DND-41 (cell line): ENCODE data around the gene ADM2.

ENCODE experiments used
- ATAC-seq: fragments of 200-7000 bp; cut with Tn5 transposase; 3 replicates; pipeline ENCODE4 v1.9.1; 2021; ENCODE audit warnings: low read depth; ENCODE audit not compliant: insufficient read depth
- DNase-seq: peaks from one replicate; pipeline ENCODE4 v3.0.0-alpha.2; 2020
- H2AFZ ChIP-seq: 2 replicates; pipeline ENCODE4 v1.6.0; 2012; ENCODE audit warnings: low read depth, low read length
- H3K27ac ChIP-seq: 2 replicates; pipeline ENCODE4 v1.5.1; 2012; ENCODE audit warnings: low read length, inconsistent platforms
- H3K27me3 ChIP-seq: fragments of 200-600 bp; sonication (generic); 2 replicates; pipeline ENCODE4 v1.6.0; 2012; ENCODE audit warnings: low read length, mild to moderate bottlenecking, inconsistent platforms; ENCODE audit not compliant: insufficient read depth, poor library complexity
- H3K36me3 ChIP-seq: 2 replicates; pipeline ENCODE4 v1.5.1; 2012; ENCODE audit warnings: low read length, inconsistent platforms; ENCODE audit not compliant: insufficient read depth
- H3K4me1 ChIP-seq: 2 replicates; pipeline ENCODE4 v1.5.1; 2012; ENCODE audit warnings: mild to moderate bottlenecking, low read length; ENCODE audit not compliant: insufficient read depth
- H3K4me2 ChIP-seq: 2 replicates; pipeline ENCODE4 v1.6.0; 2012; ENCODE audit warnings: mild to moderate bottlenecking, moderate library complexity, low read length, inconsistent platforms; ENCODE audit not compliant: insufficient read depth
- H3K4me3 ChIP-seq, 2 experiments: fragments of 200-600 bp in 1 of 2; shearing (Covaris generic) in 1 of 2; 2 replicates each; pipeline ENCODE4 v1.5.1; 2012 to 2016; ENCODE audit warnings: inconsistent platforms in 2 of 2, low read length in 2 of 2, mild to moderate bottlenecking in 2 of 2, low read depth in 1 of 2, moderate library complexity in 1 of 2
- H3K79me2 ChIP-seq: 2 replicates; pipeline ENCODE4 v1.6.0; 2012; ENCODE audit warnings: low read length, inconsistent platforms; ENCODE audit not compliant: insufficient read depth
- H3K9ac ChIP-seq: 2 replicates; pipeline ENCODE4 v1.6.0; 2012; ENCODE audit warnings: low read depth, mild to moderate bottlenecking, inconsistent platforms, low read length, moderate library complexity
- H3K9me3 ChIP-seq: 2 replicates; pipeline ENCODE4 v1.5.1; 2012; ENCODE audit warnings: low read length, moderate library complexity, mild to moderate bottlenecking, inconsistent platforms; ENCODE audit not compliant: insufficient read depth, severe bottlenecking
- H4K20me1 ChIP-seq: 2 replicates; pipeline ENCODE4 v1.6.0; 2012; ENCODE audit warnings: low read length; ENCODE audit not compliant: insufficient read depth
- EZH2 ChIP-seq: IDR thresholded peaks from 3 replicates; pipeline ENCODE4 v1.6.1; 2012; ENCODE audit warnings: borderline replicate concordance, low read depth, mild to moderate bottlenecking, moderate library complexity, low read length, inconsistent platforms; ENCODE audit not compliant: severe bottlenecking
- TF ChIP-seq, protein P1 (sequence below): IDR thresholded peaks from 2 replicates; pipeline ENCODE4 v1.5.1; 2012; ENCODE audit warnings: borderline replicate concordance, low read length, moderate library complexity, mild to moderate bottlenecking; ENCODE audit not compliant: poor library complexity, severe bottlenecking; ENCODE audit errors: extremely low read depth

The ADM2 gene

DNA sequence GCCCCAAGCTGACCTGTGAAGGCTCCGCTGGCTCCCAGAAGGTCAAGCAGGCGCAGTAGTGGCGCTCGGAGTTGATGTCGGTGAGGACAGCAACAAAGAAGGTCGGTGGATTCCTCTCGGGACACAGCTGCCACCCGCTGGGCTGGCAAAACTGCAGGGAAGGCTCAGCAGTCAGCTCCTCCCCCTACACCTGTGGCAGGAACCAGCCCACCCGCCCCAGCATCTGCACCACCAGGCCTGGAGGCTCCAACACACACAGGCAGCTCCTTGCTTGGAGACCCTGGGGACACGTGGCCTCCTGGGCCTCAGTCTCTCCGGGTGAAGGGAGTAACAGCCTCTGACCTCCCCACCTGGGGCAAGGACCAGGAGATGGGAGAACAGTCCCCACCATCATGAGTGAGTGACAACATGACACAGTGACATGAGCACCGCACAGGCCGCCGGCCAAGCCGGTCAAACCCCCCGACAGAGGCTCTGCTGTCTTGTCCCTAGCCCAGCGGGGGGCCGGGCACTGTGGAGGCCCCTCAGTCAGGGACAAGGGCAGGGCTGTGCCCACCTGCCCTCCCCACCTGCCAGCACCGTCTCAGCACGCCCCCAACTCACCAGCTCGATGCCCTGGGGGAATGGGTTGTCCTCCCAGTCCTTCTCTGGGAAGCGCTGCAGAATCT, 13.4 kb upstream of the ADM2 start:
- Histone ChIP-seq H3K27ac (peak overlapping the region; percentile 92), H3K36me3 (peaks cover 76% of the 10 kb centered on the region), H3K4me2 (peak overlapping the region; percentile 99), H3K9ac (peak overlapping the region; percentile 52), H3K79me2 (peaks cover 80% of the 10 kb centered on the region), H2AFZ (no peak overlapping the region), H3K27me3 (no peaks in the 10 kb centered on the region), H3K4me1 (peaks cover 54% of the 10 kb centered on the region), H4K20me1 (peaks cover 92% of the 10 kb centered on the region), H3K4me3 (no peak overlapping the region), H3K9me3 (no peaks in the 10 kb centered on the region)
- ATAC-seq = no peak
- no peak for TF ChIP-seq EZH2
- TF ChIP-seq, protein P1, sequence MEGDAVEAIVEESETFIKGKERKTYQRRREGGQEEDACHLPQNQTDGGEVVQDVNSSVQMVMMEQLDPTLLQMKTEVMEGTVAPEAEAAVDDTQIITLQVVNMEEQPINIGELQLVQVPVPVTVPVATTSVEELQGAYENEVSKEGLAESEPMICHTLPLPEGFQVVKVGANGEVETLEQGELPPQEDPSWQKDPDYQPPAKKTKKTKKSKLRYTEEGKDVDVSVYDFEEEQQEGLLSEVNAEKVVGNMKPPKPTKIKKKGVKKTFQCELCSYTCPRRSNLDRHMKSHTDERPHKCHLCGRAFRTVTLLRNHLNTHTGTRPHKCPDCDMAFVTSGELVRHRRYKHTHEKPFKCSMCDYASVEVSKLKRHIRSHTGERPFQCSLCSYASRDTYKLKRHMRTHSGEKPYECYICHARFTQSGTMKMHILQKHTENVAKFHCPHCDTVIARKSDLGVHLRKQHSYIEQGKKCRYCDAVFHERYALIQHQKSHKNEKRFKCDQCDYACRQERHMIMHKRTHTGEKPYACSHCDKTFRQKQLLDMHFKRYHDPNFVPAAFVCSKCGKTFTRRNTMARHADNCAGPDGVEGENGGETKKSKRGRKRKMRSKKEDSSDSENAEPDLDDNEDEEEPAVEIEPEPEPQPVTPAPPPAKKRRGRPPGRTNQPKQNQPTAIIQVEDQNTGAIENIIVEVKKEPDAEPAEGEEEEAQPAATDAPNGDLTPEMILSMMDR = no peak
- no peak for DNase-seq

DNA sequence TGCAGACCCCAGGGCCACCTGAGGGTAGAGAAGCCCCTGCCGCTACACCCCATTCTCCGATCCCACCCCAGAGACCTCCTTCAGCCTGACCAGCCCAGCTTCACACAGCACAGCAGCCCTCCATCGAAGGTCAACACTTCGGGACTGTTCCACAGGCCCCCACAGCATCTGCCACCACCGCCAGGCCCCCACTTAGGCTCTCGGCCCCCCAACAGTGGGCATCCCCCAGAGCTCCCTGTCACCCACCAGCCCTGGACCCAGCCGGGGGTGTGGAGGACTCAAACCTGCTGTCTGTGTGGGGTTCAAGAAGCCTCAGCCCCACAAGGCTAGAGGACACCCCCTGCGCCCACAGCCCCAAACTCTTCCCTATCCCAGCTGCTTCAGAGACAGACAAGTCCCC, 12.7 kb upstream of the ADM2 start:
- TF ChIP-seq, protein P1 = no peak
- no peak for TF ChIP-seq EZH2
- no peaks in the 10 kb centered on the region for H3K27me3 ChIP-seq
- H3K27ac ChIP-seq = peak overlapping the region; percentile 92
- no peaks in the 10 kb centered on the region for H3K9me3 ChIP-seq
- peaks cover 76% of the 10 kb centered on the region for H3K36me3 ChIP-seq
- H3K4me2 ChIP-seq = peak overlapping the region; percentile 99
- no peak overlapping the region for H2AFZ ChIP-seq
- ATAC-seq (no peak), DNase-seq (no peak)
- peaks cover 87% of the 10 kb centered on the region for H3K79me2 ChIP-seq
- peaks cover 92% of the 10 kb centered on the region for H4K20me1 ChIP-seq
- peaks cover 61% of the 10 kb centered on the region for H3K4me1 ChIP-seq
- H3K9ac ChIP-seq = peak overlapping the region; percentile 52
- H3K4me3 ChIP-seq = peak overlapping the region in 1 of 2 experiments; percentile 48; a peak in 2 of 4 replicates

DNA sequence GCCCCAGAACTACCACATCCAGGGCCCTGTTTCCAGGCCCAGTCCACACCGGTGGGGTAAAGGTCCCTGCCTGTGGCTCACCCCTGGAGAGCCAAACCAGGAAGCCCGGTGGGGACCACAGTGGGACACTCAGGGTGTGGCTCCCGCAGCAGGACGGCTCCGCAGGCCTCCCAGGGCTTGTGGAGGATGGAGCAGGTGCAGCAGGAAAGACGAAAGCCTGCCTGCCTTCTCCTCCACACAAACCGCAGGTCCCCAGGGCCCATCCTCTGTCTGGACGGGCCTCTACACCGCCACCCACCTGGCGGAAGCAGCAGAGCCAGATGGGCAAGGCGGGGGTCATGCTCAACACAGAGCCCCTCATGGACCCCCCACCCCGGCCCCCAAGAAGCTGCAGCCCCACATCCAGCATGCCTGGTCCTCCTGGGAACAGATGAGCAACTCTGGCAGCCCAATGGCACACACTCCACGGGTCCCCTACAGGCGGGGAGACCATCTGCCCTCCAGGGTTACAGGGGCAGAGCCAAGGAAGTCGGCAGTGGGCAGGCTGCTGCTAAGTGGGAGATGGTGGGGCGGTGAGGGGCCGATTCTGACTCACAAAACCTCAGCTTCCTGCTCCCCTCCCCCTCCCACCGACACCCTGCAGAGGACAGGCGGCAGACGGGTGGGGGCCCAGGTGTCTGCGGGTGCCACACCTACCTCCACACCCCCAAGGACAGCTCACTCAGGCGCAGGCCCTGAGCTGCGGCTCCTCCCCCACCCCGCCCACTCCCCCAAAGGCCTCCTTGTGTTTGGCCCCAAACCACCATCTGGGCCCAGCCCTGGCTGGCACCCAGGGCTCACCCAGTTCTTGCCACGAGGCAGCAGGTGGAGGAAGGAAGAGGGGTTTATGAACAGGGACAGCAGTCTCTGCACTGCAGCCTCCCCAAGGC, 11.7 kb upstream of the ADM2 start:
- Histone ChIP-seq H3K4me1 (peaks cover 64% of the 10 kb centered on the region), H3K9me3 (no peaks in the 10 kb centered on the region), H3K36me3 (peaks cover 72% of the 10 kb centered on the region), H3K27me3 (no peaks in the 10 kb centered on the region), H3K4me3 (peak overlapping the region in 1 of 2 experiments; percentile 96; a peak in 2 of 4 replicates), H3K4me2 (peak overlapping the region; percentile 99), H3K79me2 (peaks cover 90% of the 10 kb centered on the region), H3K9ac (peak overlapping the region; percentile 84), H3K27ac (peak overlapping the region; percentile 92), H2AFZ (no peak overlapping the region), H4K20me1 (peaks cover 88% of the 10 kb centered on the region)
- ATAC-seq (peak; percentile 81), DNase-seq (peak; percentile 100)
- TF ChIP-seq, protein P1 = peak; percentile 57
- TF ChIP-seq EZH2 = no peak
